IMR-90 (cell line): ENCODE data around the gene CYB561A3. TPM values are rescaled to one million over a fixed set of nuclear protein-coding genes. Genes with fewer than 3 reads are reported as not detected.

Experiments
- ATAC-seq: fragments of 200-7000 bp; cut with Tn5 transposase; 2 replicates; pipeline ENCODE4 v1.9.1; 2020; ENCODE audit warnings: low read depth, mild to moderate bottlenecking, moderate library complexity
- BruUV-seq: library from RNA; stranded (reverse); fragments of 400-500 nt; replicated peaks from 2 replicates; lab custom pipeline; 2021; lab: Mats Ljungman, UMichigan
- CTCF ChIA-PET: fragments of 300-600 bp; formaldehyde crosslinking; extraction: SDS; loops from one replicate; lab custom pipeline; 2021; ENCODE audit warnings: antibody characterized with exemption; lab: Yijun Ruan, JAX
- POLR2A ChIA-PET: fragments of 300-600 bp; sonication (Branson Sonifier 250); formaldehyde crosslinking; loops from one replicate; lab custom pipeline; 2022; ENCODE audit warnings: antibody characterized with exemption; ENCODE audit not compliant: unreplicated experiment; lab: Charles Lee
- DNase-seq: peaks from one replicate; pipeline ENCODE4 v3.0.0; 2013
- H2AFZ ChIP-seq: replicated peaks from 2 replicates; pipeline ENCODE3; 2013; ENCODE audit warnings: low read length, mild to moderate bottlenecking; ENCODE audit not compliant: poor library complexity
- H2AK5ac ChIP-seq: 2 replicates; pipeline ENCODE4 v1.6.1; 2013; ENCODE audit warnings: low read depth, low read length, inconsistent platforms
- H2AK9ac ChIP-seq: replicated peaks from 2 replicates; pipeline ENCODE3; 2013; ENCODE audit warnings: mild to moderate bottlenecking, low read depth, low read length, moderate library complexity; ENCODE audit not compliant: poor library complexity
- H2BK120ac ChIP-seq: 2 replicates; pipeline ENCODE4 v1.6.1; 2013; ENCODE audit warnings: low read depth, low read length, inconsistent platforms
- H2BK15ac ChIP-seq: 3 replicates; pipeline ENCODE4 v1.6.1; 2013; ENCODE audit warnings: low read depth, low read length, inconsistent platforms
- H2BK20ac ChIP-seq: 2 replicates; pipeline ENCODE4 v1.6.1; 2013; ENCODE audit warnings: low read depth, mild to moderate bottlenecking, inconsistent platforms, low read length, moderate library complexity
- H2BK5ac ChIP-seq: 2 replicates; pipeline ENCODE4 v1.6.1; 2013; ENCODE audit warnings: mild to moderate bottlenecking, low read depth, low read length, inconsistent platforms; ENCODE audit not compliant: poor library complexity, severe bottlenecking
- H3K14ac ChIP-seq: replicated peaks from 2 replicates; pipeline ENCODE4 v1.6.1; 2013; ENCODE audit warnings: low read depth, low read length, inconsistent platforms
- H3K18ac ChIP-seq: 2 replicates; pipeline ENCODE4 v1.6.1; 2013; ENCODE audit warnings: low read depth, low read length, control low read depth
- H3K23ac ChIP-seq: 2 replicates; pipeline ENCODE4 v1.6.1; 2013; ENCODE audit warnings: low read depth, low read length, inconsistent platforms
- H3K27ac ChIP-seq: 2 replicates; pipeline ENCODE4 v1.5.1; 2013; ENCODE audit warnings: mild to moderate bottlenecking, control low read depth, low read length; ENCODE audit not compliant: insufficient read depth
- H3K27me3 ChIP-seq: 2 replicates; pipeline ENCODE4 v1.6.1; 2013; ENCODE audit warnings: low read length; ENCODE audit not compliant: control insufficient read depth, insufficient read depth
- H3K36me3 ChIP-seq: 2 replicates; pipeline ENCODE4 v1.6.1; 2013; ENCODE audit warnings: low read length, mixed read lengths; ENCODE audit not compliant: control insufficient read depth, insufficient read depth
- H3K4ac ChIP-seq: 2 replicates; pipeline ENCODE4 v1.6.1; 2013; ENCODE audit warnings: low read depth, low read length, inconsistent platforms
- H3K4me1 ChIP-seq: 2 replicates; pipeline ENCODE4 v1.6.1; 2013; ENCODE audit warnings: low read length, mixed read lengths; ENCODE audit not compliant: control insufficient read depth, insufficient read depth
- H3K4me2 ChIP-seq: 2 replicates; pipeline ENCODE4 v1.6.1; 2013; ENCODE audit warnings: low read depth, mild to moderate bottlenecking, control low read depth, low read length, moderate library complexity
- H3K4me3 ChIP-seq: 2 replicates; pipeline ENCODE4 v1.5.1; 2013; ENCODE audit warnings: low read depth, mild to moderate bottlenecking, control low read depth, low read length, moderate library complexity; ENCODE audit not compliant: insufficient read depth
- H3K56ac ChIP-seq: 2 replicates; pipeline ENCODE4 v1.6.1; 2013; ENCODE audit warnings: low read length, inconsistent platforms; ENCODE audit not compliant: insufficient read depth; ENCODE audit errors: extremely low read depth
- H3K79me1 ChIP-seq, 2 experiments: 2 replicates each; pipeline ENCODE4 v1.6.1; 2013; ENCODE audit warnings: low read length in 2 of 2, inconsistent platforms in 1 of 2, low read depth in 1 of 2
- H3K9ac ChIP-seq: 2 replicates; pipeline ENCODE4 v1.6.1; 2013; ENCODE audit warnings: low read depth, low read length, control low read depth
- H3K9me1 ChIP-seq: 2 replicates; pipeline ENCODE4 v1.6.1; 2013; ENCODE audit warnings: low read length, inconsistent platforms; ENCODE audit not compliant: insufficient read depth
- H3K9me3 ChIP-seq: 2 replicates; pipeline ENCODE4 v1.6.1; 2013; ENCODE audit warnings: low read length; ENCODE audit not compliant: control insufficient read depth, insufficient read depth
- H4K20me1 ChIP-seq: 2 replicates; pipeline ENCODE4 v1.6.1; 2013; ENCODE audit warnings: low read length, inconsistent platforms; ENCODE audit not compliant: insufficient read depth
- H4K5ac ChIP-seq: 2 replicates; pipeline ENCODE4 v1.6.1; 2013; ENCODE audit warnings: mild to moderate bottlenecking, low read depth, low read length, control low read depth
- H4K8ac ChIP-seq, 2 experiments: 2 replicates each; pipeline ENCODE4 v1.6.1; 2013; ENCODE audit warnings: low read depth in 2 of 2, low read length in 2 of 2, control low read depth in 1 of 2, inconsistent platforms in 1 of 2
- H4K91ac ChIP-seq: 2 replicates; pipeline ENCODE4 v1.6.1; 2013; ENCODE audit warnings: low read depth, low read length, inconsistent platforms; ENCODE audit not compliant: insufficient read depth
- BHLHE40 ChIP-seq: fragments of 150-350 bp; IDR thresholded peaks from 2 replicates; pipeline ENCODE4 v1.6.1; 2016; ENCODE audit warnings: mild to moderate bottlenecking, low read depth, low read length
- CEBPB ChIP-seq: IDR thresholded peaks from 2 replicates; pipeline ENCODE4 v1.6.1; 2012; ENCODE audit warnings: low read depth, low read length, improper control_type of control experiment
- CHD1 ChIP-seq: IDR thresholded peaks from 2 replicates; pipeline ENCODE4 v1.6.1; 2012; ENCODE audit warnings: low read depth, low read length, improper control_type of control experiment
- FOS ChIP-seq: fragments of 150-350 bp; IDR thresholded peaks from 2 replicates; pipeline ENCODE4 v1.6.1; 2016; ENCODE audit warnings: low read depth, low read length
- MAFK ChIP-seq: IDR thresholded peaks from 2 replicates; pipeline ENCODE4 v1.6.1; 2012; ENCODE audit warnings: low read depth, low read length, improper control_type of control experiment
- MXI1 ChIP-seq: IDR thresholded peaks from 2 replicates; pipeline ENCODE4 v1.6.1; 2012; ENCODE audit warnings: low read depth, mild to moderate bottlenecking, low read length, moderate library complexity, borderline replicate concordance
- NFE2L2 ChIP-seq: fragments of 150-350 bp; IDR thresholded peaks from 2 replicates; pipeline ENCODE4 v1.6.1; 2016; ENCODE audit warnings: low read depth, mild to moderate bottlenecking, low read length
- POLR2A ChIP-seq: IDR thresholded peaks from 2 replicates; pipeline ENCODE4 v1.6.1; 2012; ENCODE audit warnings: mild to moderate bottlenecking, low read depth, low read length
- RAD21 ChIP-seq: IDR thresholded peaks from 2 replicates; pipeline ENCODE4 v1.6.1; 2012; ENCODE audit warnings: low read length, improper control_type of control experiment
- RFX5 ChIP-seq: IDR thresholded peaks from 2 replicates; pipeline ENCODE4 v1.8.0; 2012; ENCODE audit warnings: low read depth, mild to moderate bottlenecking, low read length, moderate library complexity
- SMC3 ChIP-seq: fragments of 150-350 bp; IDR thresholded peaks from 2 replicates; pipeline ENCODE4 v1.6.1; 2016; ENCODE audit warnings: low read depth, mild to moderate bottlenecking, antibody characterized with exemption, low read length, moderate library complexity
- WGBS, 2 experiments: methylation state at CpG; one replicate each; pipeline versions ENCODE4 v1.1.5 to v1.1.7; 2013; ENCODE audit warnings: missing lambda C conversion rate in 2 of 2; ENCODE audit not compliant: insufficient read length in 1 of 2; ENCODE audit errors: extremely low coverage in 2 of 2; 5-methylcytosine and 5-hydroxymethylcytosine counted together
- dilution Hi-C: fragments of 300-500 bp; cut with HindIII; formaldehyde crosslinking; loops from one replicate; pipeline ENCODE4 v1.14.3; 2018; ENCODE audit warnings: low sequenced_read_pairs; ENCODE audit not compliant: unreplicated experiment
- in situ Hi-C: fragments of 300-500 bp; cut with MboI; formaldehyde crosslinking; loops from 3 replicates; pipeline ENCODE4 v1.14.3; 2019; ENCODE audit warnings: low sequenced_read_pairs, inconsistent platforms, mixed read lengths
- intact Hi-C: fragments of 100-400 bp; cut with micrococcal nuclease; formaldehyde crosslinking; loops from 2 replicates; pipeline ENCODE4 v1.10.0; 2022
- polyA plus RNA-seq, 3 experiments: library from polyadenylated mRNA; depleted of rRNA; stranded (reverse); fragments of >200 nt; gene quantifications; 2 replicates each; pipeline ENCODE4 v1.2.3, GENCODE V29; 2012; ENCODE audit warnings: low replicate concordance in 1 of 3
- total RNA-seq: library from RNA; depleted of rRNA; stranded (reverse); fragments of >200 nt; gene quantifications from 2 replicates; pipeline ENCODE4 v1.2.3, GENCODE V29; 2012
- TF ChIP-seq, protein P1 (sequence below): fragments of 150-350 bp; IDR thresholded peaks from 2 replicates; pipeline ENCODE4 v1.6.1; 2017; ENCODE audit warnings: mild to moderate bottlenecking, antibody characterized with exemption, low read length, low read depth
- TF ChIP-seq, protein P2 (sequence below): conservative IDR thresholded peaks from 2 replicates; pipeline ENCODE4 v1.5.1; 2012; ENCODE audit warnings: mild to moderate bottlenecking, low read depth, low read length, improper control_type of control experiment

CYB561A3 gene
- total and polyA plus RNA-seq, 2 of the 4 experiments (the other 2 are of a cell fraction) = 13.6 to 39.2 TPM

DNA sequence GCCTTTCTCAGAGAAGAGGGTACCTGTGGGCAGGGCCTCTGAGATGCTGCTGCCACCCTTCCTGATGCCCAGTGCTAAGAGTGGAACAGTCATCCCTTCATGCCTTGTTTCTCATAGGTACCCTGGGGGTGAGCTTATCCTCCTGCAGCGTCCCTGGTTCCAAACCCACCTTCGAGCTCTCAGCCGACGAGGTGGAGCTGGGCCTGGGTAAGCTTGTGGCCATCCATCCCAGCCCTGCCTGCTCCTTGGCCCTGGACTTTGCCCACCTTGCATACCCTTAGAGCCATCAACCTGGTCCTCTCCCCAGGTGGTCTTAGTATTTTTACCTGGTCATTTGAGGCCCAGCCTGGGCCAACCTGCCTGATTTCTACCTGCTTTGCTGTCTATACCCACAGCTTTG, 20.0 kb downstream of the CYB561A3 start:
- in situ Hi-C loops = no loop called here
- ATAC-seq (no peak), DNase-seq (no peak)
- dilution Hi-C loops = no loop called here
- no peak overlapping the region for H3K14ac ChIP-seq
- H3K56ac ChIP-seq = no peak overlapping the region
- no TSS peak for BruUV-seq
- H2BK120ac ChIP-seq = no peak overlapping the region
- no peaks in the 10 kb centered on the region for H3K4me1 ChIP-seq
- no peaks in the 10 kb centered on the region for H3K79me1 ChIP-seq
- H3K4me3 ChIP-seq = no peak overlapping the region
- H3K4ac ChIP-seq = no peak overlapping the region
- no peak overlapping the region for H2BK15ac ChIP-seq
- intact Hi-C loops = no loop called here
- no peak overlapping the region for H2BK5ac ChIP-seq
- TF ChIP-seq, protein P1, sequence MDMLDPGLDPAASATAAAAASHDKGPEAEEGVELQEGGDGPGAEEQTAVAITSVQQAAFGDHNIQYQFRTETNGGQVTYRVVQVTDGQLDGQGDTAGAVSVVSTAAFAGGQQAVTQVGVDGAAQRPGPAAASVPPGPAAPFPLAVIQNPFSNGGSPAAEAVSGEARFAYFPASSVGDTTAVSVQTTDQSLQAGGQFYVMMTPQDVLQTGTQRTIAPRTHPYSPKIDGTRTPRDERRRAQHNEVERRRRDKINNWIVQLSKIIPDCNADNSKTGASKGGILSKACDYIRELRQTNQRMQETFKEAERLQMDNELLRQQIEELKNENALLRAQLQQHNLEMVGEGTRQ = no peak
- TF ChIP-seq POLR2A = no peak
- TF ChIP-seq FOS = no peak
- no peak for TF ChIP-seq CEBPB
- TF ChIP-seq, protein P2, sequence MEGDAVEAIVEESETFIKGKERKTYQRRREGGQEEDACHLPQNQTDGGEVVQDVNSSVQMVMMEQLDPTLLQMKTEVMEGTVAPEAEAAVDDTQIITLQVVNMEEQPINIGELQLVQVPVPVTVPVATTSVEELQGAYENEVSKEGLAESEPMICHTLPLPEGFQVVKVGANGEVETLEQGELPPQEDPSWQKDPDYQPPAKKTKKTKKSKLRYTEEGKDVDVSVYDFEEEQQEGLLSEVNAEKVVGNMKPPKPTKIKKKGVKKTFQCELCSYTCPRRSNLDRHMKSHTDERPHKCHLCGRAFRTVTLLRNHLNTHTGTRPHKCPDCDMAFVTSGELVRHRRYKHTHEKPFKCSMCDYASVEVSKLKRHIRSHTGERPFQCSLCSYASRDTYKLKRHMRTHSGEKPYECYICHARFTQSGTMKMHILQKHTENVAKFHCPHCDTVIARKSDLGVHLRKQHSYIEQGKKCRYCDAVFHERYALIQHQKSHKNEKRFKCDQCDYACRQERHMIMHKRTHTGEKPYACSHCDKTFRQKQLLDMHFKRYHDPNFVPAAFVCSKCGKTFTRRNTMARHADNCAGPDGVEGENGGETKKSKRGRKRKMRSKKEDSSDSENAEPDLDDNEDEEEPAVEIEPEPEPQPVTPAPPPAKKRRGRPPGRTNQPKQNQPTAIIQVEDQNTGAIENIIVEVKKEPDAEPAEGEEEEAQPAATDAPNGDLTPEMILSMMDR = no peak
- no peak for TF ChIP-seq RAD21
- no peak for TF ChIP-seq RFX5
- TF ChIP-seq MAFK = no peak
- TF ChIP-seq MXI1 = no peak
- TF ChIP-seq SMC3 = no peak
- TF ChIP-seq CHD1 = no peak
- TF ChIP-seq NFE2L2 = no peak
- TF ChIP-seq BHLHE40 = no peak
- no peak overlapping the region for H3K18ac ChIP-seq
- H4K91ac ChIP-seq = no peak overlapping the region
- H2AFZ ChIP-seq = no peak overlapping the region
- H3K27me3 ChIP-seq = no peaks in the 10 kb centered on the region
- no peak overlapping the region for H4K8ac ChIP-seq
- H3K36me3 ChIP-seq = peaks cover 14% of the 10 kb centered on the region
- no peak overlapping the region for H3K9ac ChIP-seq
- H2AK9ac ChIP-seq = no peak overlapping the region
- WGBS, 2 experiments = 87% methylated on average over 4 of the region's 4 CpGs; no CpG with 5 or more reads in 1 of the 2 experiments
- CTCF ChIA-PET = no interaction called here
- no peak overlapping the region for H4K5ac ChIP-seq
- no peaks in the 10 kb centered on the region for H3K9me1 ChIP-seq
- no peaks in the 10 kb centered on the region for H4K20me1 ChIP-seq
- H2BK20ac ChIP-seq = no peak overlapping the region
- H3K9me3 ChIP-seq = no peaks in the 10 kb centered on the region
- no peak overlapping the region for H2AK5ac ChIP-seq
- no peak overlapping the region for H3K27ac ChIP-seq
- H3K4me2 ChIP-seq = no peak overlapping the region
- no peak overlapping the region for H3K23ac ChIP-seq
- POLR2A ChIA-PET = interaction anchor here (0.6 kb wide), 1 partner anchor 35 kb away, joined by 4 read pairs; no protein-coding TSS in a partner anchor
